Ishikawa (cell line): Measurements from ENCODE around the gene HRK.

Experiments
- CEBPB ChIP-seq: IDR thresholded peaks from 2 replicates; pipeline ENCODE4 v1.6.1; 2012
- CREB1 ChIP-seq: IDR thresholded peaks from 2 replicates; pipeline ENCODE4 v1.6.1; 2012; ENCODE audit warnings: low read depth
- EGR1 ChIP-seq: IDR thresholded peaks from 2 replicates; pipeline ENCODE4 v1.6.1; 2012
- EP300 ChIP-seq: IDR thresholded peaks from 2 replicates; pipeline ENCODE4 v1.6.1; 2012; ENCODE audit warnings: borderline replicate concordance
- FOXM1 ChIP-seq: IDR thresholded peaks from 2 replicates; pipeline ENCODE4 v1.6.1; 2012; ENCODE audit warnings: low read depth, borderline replicate concordance
- NFIC ChIP-seq: IDR thresholded peaks from 2 replicates; pipeline ENCODE4 v1.6.1; 2012
- RAD21 ChIP-seq: IDR thresholded peaks from 2 replicates; pipeline ENCODE4 v1.6.1; 2012; ENCODE audit warnings: low read depth
- TAF1 ChIP-seq: IDR thresholded peaks from 2 replicates; pipeline ENCODE4 v1.6.1; 2012; ENCODE audit warnings: low read depth, mild to moderate bottlenecking
- TCF12 ChIP-seq: IDR thresholded peaks from 2 replicates; pipeline ENCODE4 v1.6.1; 2012; ENCODE audit warnings: low read depth
- TEAD4 ChIP-seq: IDR thresholded peaks from 2 replicates; pipeline ENCODE4 v1.6.1; 2012
- USF1 ChIP-seq: IDR thresholded peaks from 2 replicates; pipeline ENCODE4 v1.6.1; 2012
- YY1 ChIP-seq: IDR thresholded peaks from 2 replicates; pipeline ENCODE4 v1.6.1; 2012; ENCODE audit warnings: low read depth
- ZBTB7A ChIP-seq: IDR thresholded peaks from 2 replicates; pipeline ENCODE4 v1.6.1; 2012; ENCODE audit warnings: low read depth
- TF ChIP-seq, protein P1 (sequence below): IDR thresholded peaks from 2 replicates; pipeline ENCODE4 v1.6.1; 2012
- TF ChIP-seq, protein P2 (sequence below): IDR thresholded peaks from 2 replicates; pipeline ENCODE4 v1.6.1; 2012; ENCODE audit warnings: low read depth, mild to moderate bottlenecking

The HRK gene

GRCh38 chr12:116839287-116839830, 41.9 kb downstream of the HRK start:
- TF ChIP-seq YY1 (no peak), EGR1 (no peak), TAF1 (no peak), EP300 (no peak), TEAD4 (no peak), CREB1 (no peak), ZBTB7A (no peak), CEBPB (no peak)
- TF ChIP-seq, protein P1, sequence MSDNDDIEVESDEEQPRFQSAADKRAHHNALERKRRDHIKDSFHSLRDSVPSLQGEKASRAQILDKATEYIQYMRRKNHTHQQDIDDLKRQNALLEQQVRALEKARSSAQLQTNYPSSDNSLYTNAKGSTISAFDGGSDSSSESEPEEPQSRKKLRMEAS, result no peak
- TF ChIP-seq, protein P2, sequence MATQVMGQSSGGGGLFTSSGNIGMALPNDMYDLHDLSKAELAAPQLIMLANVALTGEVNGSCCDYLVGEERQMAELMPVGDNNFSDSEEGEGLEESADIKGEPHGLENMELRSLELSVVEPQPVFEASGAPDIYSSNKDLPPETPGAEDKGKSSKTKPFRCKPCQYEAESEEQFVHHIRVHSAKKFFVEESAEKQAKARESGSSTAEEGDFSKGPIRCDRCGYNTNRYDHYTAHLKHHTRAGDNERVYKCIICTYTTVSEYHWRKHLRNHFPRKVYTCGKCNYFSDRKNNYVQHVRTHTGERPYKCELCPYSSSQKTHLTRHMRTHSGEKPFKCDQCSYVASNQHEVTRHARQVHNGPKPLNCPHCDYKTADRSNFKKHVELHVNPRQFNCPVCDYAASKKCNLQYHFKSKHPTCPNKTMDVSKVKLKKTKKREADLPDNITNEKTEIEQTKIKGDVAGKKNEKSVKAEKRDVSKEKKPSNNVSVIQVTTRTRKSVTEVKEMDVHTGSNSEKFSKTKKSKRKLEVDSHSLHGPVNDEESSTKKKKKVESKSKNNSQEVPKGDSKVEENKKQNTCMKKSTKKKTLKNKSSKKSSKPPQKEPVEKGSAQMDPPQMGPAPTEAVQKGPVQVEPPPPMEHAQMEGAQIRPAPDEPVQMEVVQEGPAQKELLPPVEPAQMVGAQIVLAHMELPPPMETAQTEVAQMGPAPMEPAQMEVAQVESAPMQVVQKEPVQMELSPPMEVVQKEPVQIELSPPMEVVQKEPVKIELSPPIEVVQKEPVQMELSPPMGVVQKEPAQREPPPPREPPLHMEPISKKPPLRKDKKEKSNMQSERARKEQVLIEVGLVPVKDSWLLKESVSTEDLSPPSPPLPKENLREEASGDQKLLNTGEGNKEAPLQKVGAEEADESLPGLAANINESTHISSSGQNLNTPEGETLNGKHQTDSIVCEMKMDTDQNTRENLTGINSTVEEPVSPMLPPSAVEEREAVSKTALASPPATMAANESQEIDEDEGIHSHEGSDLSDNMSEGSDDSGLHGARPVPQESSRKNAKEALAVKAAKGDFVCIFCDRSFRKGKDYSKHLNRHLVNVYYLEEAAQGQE, result no peak

GRCh38 chr12:116838365-116838764, 42.9 kb downstream of the HRK start:
- TF ChIP-seq EP300 (no peak), FOXM1 (no peak), USF1 (no peak), EGR1 (no peak), TAF1 (no peak), TCF12 (no peak), RAD21 (no peak), NFIC (no peak), CREB1 (no peak), CEBPB (no peak), YY1 (no peak), TEAD4 (no peak), ZBTB7A (no peak)
- TF ChIP-seq, protein P2, result no peak
- TF ChIP-seq, protein P1, result no peak

GRCh38 chr12:116837097-116837496, 44.1 kb downstream of the HRK start:
- TF ChIP-seq TEAD4, result no peak
- no peak for TF ChIP-seq FOXM1
- TF ChIP-seq EGR1, result no peak
- no peak for TF ChIP-seq TCF12
- TF ChIP-seq RAD21, result no peak
- no peak for TF ChIP-seq USF1
- no peak for TF ChIP-seq NFIC
- no peak for TF ChIP-seq CREB1

DNA sequence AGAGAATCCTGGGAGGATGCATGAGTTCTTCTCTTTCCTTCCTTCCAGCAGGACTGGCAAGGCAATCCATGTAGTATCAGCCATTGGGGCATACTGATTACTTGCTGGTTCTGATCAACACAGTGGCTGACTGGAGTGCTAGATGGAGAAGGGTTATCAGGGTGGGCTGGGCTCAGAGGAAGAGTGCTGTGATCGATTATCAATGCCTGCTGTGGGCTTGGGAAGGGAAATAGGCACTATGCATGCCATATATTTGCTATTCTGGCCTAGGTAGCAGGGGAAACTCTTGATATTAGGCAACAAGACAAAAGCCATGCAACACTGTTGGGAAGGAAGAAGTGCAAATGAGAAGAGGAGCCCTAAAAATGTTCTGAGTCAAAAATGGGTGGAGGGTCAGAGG, 45.8 kb downstream of the HRK start:
- TF ChIP-seq CREB1 (no peak), RAD21 (no peak), NFIC (no peak), EGR1 (no peak), ZBTB7A (no peak), TEAD4 (no peak), YY1 (no peak), FOXM1 (no peak), TCF12 (no peak), TAF1 (no peak), USF1 (no peak), CEBPB (no peak), EP300 (no peak)
- TF ChIP-seq, protein P1, result no peak
- TF ChIP-seq, protein P2, result no peak
